VCaP (cell line): Measurements from ENCODE around the gene SUN1.
"Not testable (repeated sequence)": the region's sequence is repeated elsewhere in the genome, so short reads cannot be mapped to it uniquely, and the experiment has no call there.

Experiments used
- H3K27ac ChIP-seq: fragments of 450-650 bp; 2 replicates; pipeline ENCODE4 v1.5.1; 2017
- TF ChIP-seq, protein P1 (sequence below): fragments of 450-650 bp; conservative IDR thresholded peaks from 2 replicates; pipeline ENCODE4 v1.5.1; 2017; ENCODE audit warnings: mild to moderate bottlenecking, moderate library complexity

Gene SUN1

GRCh38 chr7:800692-801091 lies 31.6 kb upstream of the SUN1 start:
- TF ChIP-seq, protein P1, sequence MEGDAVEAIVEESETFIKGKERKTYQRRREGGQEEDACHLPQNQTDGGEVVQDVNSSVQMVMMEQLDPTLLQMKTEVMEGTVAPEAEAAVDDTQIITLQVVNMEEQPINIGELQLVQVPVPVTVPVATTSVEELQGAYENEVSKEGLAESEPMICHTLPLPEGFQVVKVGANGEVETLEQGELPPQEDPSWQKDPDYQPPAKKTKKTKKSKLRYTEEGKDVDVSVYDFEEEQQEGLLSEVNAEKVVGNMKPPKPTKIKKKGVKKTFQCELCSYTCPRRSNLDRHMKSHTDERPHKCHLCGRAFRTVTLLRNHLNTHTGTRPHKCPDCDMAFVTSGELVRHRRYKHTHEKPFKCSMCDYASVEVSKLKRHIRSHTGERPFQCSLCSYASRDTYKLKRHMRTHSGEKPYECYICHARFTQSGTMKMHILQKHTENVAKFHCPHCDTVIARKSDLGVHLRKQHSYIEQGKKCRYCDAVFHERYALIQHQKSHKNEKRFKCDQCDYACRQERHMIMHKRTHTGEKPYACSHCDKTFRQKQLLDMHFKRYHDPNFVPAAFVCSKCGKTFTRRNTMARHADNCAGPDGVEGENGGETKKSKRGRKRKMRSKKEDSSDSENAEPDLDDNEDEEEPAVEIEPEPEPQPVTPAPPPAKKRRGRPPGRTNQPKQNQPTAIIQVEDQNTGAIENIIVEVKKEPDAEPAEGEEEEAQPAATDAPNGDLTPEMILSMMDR = no peak
- H3K27ac ChIP-seq = no peak overlapping the region

- not testable (repeated sequence) for H3K27ac ChIP-seq
These were observed 30.9 kb upstream of the SUN1 start for GRCh38 chr7:801351-801750.

DNA sequence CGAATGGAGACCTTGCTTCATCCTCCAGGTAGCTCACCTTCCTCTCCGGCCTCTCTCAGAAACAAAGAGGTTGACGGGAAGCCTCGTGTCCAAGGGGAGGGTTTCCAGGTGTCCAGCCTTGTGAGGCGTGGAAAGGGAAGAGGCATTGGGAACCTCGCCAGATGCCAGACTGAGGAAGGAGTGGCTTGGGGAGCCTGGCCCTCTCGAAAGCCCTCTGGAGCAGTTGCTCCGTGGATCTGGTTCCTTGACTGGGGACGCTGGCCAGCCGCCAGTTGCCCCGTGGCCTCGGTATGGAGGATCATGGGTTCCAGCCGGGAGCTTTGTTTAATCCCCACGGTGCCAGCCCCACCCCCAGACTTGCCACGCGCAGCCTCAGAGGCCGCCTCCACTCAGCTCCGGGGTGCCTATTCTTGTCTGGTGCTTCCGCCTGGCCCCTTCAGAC lies 30.3 kb upstream of the SUN1 start:
- H3K27ac ChIP-seq = no peak overlapping the region
- TF ChIP-seq, protein P1 = no peak

DNA sequence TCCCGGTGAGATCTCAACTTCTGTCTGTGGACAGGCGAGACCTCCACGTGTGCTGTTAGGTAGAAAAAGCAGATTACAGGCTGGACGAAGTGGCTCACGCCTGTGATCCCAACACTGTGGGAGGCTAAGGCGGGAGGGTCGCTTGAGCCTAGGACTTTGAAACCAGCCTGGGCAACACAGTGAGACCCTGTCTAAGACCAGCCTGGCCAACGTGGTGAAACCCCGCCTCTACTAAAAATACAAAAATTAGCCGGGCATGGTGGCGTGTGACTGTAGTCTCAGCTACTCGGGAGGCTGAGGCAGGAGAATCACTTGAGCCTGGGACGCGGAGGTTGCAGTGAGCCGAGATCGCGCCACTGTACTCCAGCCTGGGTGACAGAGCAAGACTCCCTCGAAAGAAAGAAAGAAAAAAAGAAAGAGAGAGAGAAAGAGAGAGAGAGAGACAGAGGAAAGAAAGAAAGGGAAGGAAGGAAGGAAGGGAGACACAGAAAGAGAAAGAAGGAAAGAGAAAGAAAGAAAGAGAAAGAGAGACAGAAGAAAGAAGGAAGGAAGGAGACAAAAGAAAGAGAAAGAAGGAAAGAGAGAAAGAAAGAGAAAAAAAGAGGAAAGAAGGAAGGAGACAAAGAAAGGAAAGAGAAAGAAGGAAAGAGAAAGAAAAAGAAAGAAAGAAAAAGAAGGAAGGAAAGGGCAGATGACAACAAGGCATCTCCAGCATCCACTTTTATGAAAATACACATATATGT lies 29.6 kb upstream of the SUN1 start:
- H3K27ac ChIP-seq = no peak overlapping the region
- TF ChIP-seq, protein P1 = no peak

DNA sequence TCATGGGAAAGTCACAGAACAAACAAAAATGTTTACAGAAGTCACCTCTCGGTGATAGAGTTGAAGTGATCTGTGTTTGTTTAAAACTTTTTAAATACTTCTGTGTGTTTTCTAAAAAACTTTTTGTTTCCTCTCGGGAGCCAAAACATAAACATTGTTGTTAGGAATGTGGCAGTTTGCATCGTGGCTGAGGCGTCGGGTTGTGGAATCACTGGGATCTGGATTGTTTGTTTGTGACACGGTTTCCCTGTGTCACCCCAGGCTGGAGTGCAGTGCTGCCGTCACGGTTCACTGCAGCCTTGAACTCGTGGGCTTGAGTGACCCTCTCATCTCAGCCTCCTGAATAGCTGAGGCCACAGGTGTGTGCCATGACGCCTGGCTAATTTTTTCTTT lies 29.0 kb upstream of the SUN1 start:
- H3K27ac ChIP-seq = no peak overlapping the region
- TF ChIP-seq, protein P1 = no peak

DNA sequence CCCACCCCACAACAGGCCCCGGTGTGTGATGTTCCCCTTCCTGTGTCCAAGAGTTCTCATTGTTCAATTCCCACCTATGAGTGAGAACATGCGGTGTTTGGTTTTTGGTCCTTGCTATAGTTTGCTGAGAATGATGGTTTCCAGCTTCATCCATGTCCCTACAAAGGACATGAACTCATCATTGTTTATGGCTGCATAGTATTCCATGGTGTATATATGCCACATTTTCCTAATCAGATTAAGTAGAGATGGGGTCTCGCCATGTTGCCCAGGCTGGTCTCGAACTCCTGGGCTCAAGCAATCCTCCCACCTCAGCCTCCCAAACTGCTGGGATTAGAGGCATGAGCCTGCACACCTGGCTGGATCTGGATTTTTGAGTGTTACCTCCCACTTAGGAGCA lies 28.5 kb upstream of the SUN1 start:
- not testable (repeated sequence) for H3K27ac ChIP-seq

GRCh38 chr7:805261-805660 lies 27.0 kb upstream of the SUN1 start:
- no peak overlapping the region for H3K27ac ChIP-seq
- TF ChIP-seq, protein P1 = no peak

DNA sequence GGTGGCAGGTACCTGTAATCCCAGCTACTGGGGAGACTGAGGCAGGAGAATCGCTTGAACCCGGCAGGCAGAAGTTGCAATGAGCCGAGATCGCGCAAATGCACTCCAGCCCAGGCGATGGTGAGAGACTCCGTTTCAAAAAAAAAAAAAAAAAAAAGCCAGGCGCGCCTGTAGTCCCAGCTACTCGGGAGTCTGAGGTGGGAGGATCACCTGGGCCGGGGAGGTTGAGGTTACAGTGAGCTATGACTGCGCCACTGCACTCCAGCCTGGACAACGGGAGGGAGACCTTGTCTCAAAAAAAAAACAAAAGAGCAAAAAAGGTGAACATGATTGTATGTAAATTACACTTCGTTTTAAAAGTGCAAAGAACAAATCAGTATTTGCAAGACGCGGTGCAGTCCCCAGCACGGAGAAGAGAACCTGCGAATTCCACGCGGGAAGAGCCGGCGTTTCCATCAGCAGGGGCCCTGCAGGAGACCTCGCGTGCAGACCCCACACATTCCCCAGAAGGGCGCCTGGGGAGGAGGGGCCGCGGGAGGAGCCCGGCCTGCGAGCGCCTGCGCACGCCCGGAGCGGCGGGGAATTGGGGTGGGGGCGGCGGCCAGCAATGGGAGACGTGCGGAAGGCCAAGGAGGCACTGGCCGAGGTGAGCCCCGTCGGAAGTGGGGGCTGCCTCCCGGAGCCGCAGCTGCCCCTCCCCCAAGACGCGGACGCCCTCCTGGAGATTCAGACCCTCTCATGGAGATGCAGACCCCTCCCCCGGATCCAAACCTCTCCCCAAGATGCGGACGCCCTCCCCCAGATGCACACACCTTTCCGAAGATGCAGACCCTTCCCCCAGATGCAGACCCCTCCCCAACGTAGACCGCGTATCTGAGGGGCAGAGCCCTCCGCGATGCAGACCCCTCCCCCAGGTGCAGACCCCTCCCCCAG lies 16.7 kb upstream of the SUN1 start:
- TF ChIP-seq, protein P1 = no peak
- peak overlapping the region; percentile 85 for H3K27ac ChIP-seq
